ENCODE data around the gene RBBP5.

DNA sequence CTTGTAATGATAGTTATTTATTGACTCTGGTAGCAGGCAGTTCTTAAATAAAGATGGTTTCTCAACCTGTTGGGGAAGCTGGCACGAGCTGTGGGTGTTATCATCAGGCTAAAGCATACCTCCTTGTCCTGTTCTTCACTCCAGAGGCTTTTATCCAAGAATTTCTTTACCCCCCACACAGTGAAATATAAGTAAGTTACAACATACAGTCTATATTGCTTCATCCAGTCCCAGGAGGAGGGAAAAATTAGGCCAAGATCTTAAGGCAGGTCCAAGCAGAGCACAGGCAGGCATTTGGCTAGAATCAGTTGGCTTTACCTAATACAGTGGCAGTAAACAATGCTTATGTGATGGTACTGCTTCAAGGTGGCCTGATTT is 43.9 kb downstream of the RBBP5 start:
- TF ChIP-seq, protein P1, sequence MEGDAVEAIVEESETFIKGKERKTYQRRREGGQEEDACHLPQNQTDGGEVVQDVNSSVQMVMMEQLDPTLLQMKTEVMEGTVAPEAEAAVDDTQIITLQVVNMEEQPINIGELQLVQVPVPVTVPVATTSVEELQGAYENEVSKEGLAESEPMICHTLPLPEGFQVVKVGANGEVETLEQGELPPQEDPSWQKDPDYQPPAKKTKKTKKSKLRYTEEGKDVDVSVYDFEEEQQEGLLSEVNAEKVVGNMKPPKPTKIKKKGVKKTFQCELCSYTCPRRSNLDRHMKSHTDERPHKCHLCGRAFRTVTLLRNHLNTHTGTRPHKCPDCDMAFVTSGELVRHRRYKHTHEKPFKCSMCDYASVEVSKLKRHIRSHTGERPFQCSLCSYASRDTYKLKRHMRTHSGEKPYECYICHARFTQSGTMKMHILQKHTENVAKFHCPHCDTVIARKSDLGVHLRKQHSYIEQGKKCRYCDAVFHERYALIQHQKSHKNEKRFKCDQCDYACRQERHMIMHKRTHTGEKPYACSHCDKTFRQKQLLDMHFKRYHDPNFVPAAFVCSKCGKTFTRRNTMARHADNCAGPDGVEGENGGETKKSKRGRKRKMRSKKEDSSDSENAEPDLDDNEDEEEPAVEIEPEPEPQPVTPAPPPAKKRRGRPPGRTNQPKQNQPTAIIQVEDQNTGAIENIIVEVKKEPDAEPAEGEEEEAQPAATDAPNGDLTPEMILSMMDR (IDR thresholded peaks at IDR 0.05; ENCODE audit: low read depth, low read length, poor library complexity, severe bottlenecking), result no peak
- TF ChIP-seq EZH2phosphoT487 (IDR thresholded peaks at IDR 0.05; ENCODE audit: borderline replicate concordance, low read length), result no peak

Data from DOHH2 (cell line).